A673 (cell line): ENCODE measurements around the gene ZMYND8.

Source experiments
- CTCF ChIP-seq: fragments of 300-800, 200-600 bp; sonication (generic); conservative IDR thresholded peaks from 2 replicates; pipeline ENCODE4 v1.5.1; 2017; ENCODE audit warnings: low read depth, mild to moderate bottlenecking, antibody characterized with exemption, low read length, moderate library complexity, mixed read lengths
- EZH2 ChIP-seq: fragments of 200-600 bp; sonication (generic); IDR thresholded peaks from 2 replicates; pipeline ENCODE4 v1.6.1; 2017; ENCODE audit warnings: borderline replicate concordance, low read depth, mild to moderate bottlenecking, mixed read lengths, antibody characterized with exemption, low read length; ENCODE audit not compliant: poor library complexity, severe bottlenecking

DNA sequence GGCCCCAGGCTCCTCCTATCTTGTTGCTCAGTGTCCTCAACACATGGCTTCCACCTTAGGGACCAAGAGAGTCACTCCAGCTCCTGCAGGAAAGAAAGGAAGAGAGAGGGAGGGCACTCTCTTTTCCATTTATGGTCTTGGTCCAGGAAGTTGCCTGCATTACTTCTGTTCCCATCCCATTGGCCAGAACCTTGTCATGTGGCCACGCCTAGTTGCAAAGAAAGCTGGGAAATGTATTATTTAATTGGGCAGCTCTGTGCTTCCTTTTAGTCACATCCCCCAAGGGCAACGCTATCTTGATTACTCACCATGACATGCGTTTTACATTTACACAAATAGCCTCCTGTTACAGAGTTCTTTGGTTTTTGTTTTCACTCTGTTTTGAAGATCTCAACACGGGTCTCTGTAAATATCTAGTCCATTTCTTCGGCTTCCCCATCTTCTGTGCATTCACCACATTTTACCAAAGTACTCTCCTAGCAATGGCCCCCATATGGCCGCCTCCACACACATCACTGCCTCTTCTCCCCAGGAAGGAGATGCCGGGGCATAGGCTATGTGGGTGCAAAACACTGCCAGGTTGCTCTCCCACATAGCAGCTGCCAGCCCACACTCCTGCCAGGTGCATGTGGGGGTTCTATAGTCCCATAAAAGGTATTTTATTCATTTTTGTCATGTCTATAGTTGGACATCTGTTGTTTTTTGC is 35.7 kb upstream of the ZMYND8 start:
- TF ChIP-seq CTCF (no peak), EZH2 (no peak)
